ENCODE measurements around the gene COQ9.
"Not testable (repeated sequence)": the region's sequence is repeated elsewhere in the genome, so short reads cannot be mapped to it uniquely, and the experiment has no call there.

Gene COQ9

GRCh38 chr16:57427307-57427706, 20.0 kb upstream of the COQ9 start:
- DNase-seq = peak; percentile 51

DNA sequence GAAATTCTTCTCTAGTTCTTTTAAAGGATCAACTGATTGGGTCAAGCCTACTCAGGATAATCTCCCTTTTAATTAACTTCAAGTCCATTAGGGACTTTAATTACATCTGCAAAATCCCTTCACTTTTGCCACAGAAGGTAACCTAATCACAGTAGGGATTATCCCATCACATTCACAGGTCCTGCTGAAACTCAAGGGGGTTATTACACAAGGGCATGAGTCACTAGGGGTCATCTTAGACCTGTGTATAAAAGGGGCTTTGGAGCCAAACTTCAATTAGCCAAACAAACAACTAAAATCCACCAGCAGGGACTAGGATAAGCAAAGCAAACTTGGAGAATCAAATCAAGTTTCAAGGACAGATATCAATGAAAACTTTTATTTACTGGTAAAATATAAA, 19.5 kb upstream of the COQ9 start:
- DNase-seq = no peak

- no peak for DNase-seq
Measured at GRCh38 chr16:57430955-57431354, 16.3 kb upstream of the COQ9 start.

DNA sequence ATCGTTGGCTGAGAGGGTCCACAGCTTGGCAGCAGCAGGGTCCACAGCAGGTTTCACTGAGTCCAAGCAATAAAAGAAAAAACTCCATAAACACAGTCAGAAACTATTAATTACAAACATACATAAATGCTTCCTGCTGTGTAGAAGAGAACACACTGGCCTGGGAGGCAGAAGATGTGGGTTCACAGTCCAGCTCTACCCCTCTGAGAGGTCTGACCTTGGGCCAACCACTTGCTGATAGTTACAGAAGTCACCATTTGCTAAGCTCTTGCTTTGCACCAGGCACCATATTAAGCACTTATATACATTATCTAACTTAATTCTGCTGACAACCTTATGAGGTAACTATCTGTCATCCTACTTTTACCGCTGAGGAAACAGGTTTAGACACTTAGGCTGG, 14.8 kb upstream of the COQ9 start:
- no peak for DNase-seq

DNA sequence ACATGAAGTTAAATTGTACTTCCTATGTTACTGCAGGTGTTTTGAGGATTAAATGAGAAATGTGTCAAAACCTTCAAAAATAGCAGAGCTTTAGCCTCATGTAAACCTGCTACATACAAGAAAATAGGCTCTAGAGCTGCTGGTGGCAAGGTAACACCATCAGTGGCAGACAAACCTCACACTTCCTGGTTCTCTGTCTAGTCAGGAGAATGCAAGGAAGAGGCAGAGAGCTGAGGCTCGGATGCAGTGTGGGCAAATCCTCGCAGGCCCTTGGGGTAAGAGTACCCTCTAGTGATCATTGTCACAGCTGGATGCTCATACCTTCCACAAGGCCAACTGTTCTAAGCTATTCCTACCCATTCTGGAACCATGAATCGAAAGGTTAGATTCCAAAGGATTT, 14.3 kb upstream of the COQ9 start:
- DNase-seq = no peak

- no peak for DNase-seq
Measured at GRCh38 chr16:57434003-57434402, 13.3 kb upstream of the COQ9 start.

DNA sequence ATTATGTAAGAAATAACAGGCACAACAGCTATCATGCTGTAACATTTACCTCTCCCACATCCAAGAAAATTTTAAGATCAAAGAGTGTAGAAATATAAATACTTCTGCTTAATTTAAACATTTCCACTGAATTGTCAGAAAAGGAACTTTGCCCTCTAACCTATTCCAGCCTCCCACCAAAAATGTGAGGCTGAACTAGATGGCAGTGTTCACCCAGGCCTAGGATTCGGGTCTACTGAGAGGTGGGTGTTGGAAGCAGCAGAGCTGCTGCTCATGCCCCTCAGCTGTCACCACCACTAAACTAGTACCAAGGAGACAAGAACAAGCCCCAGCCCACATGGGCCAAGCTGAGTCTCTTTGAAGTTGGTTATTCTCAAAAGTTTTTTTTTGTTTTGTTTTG, 11.4 kb upstream of the COQ9 start:
- no peak for DNase-seq

GRCh38 chr16:57439947-57440346, 7.3 kb upstream of the COQ9 start:
- not testable (repeated sequence) for DNase-seq

DNA sequence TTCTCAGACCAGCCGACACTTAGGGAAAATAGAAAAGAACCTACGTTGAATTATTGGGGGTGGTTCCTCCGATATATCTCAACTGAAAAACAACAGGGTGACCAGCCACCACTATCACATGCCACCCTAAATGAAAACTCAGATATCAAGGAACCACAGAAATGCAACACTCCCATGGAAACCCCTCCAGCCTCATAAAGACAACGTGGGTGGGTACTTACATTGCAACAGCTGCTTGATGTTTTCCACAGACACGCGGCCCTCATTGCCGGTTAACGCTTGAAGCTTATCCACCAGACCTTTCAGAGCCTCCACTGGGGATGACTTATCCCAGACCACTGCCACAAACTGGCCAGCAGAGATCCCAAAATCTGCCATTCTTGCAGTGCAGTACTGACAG, 6.7 kb upstream of the COQ9 start:
- peak; percentile 62 for DNase-seq

GRCh38 chr16:57444711-57445110, 2.6 kb upstream of the COQ9 start:
- no peak for DNase-seq

DNA sequence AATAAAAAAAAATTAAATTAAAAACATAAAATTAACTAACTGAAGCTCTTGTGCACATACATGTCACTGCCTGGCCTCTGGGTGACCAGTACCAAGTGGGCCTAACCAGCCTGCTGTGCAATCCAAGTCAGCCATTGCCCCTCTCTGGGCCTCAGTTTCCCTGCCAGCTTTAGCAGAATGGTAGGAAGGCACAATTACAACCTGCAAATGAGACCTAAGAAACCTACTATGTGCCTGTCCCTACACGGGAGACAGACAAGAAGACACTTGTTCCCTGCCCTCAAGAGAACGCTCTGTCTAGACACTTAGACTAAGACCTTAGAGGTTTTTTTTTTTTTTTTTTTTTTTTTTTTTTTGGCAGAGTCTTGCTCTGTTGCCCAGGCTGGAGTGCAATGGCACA, 1.8 kb upstream of the COQ9 start:
- no peak for DNase-seq

DNA sequence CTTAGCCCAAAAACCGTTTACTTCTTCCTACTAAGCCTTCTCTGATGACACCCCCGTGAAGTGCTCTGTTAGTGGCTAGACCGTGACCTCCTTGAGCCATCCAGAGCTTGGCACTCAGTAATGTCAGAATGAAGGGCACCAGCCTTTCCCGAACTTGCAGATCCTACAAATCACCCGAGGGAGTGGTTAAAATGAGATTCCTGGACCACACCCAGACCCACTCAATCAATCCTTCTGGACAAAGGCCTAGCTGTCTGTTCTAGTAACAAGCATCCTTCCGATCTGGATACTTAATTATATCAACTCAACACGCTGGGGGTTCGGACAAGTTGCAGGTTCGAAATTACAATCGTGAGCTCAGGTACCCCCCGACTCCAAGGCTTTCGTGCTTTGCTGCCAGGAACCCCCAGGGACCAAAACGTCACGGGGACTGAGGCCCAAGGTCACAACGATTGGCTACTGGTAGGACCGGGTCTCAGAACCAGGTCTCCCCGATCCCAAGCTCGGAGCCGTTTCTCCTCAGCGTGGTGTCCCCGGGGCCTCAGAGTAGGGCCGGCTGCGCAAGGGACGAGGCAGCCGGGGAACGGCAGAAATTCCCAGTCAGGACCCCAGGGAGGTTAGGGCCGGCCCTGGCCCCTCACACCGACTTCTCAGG, 621 bp upstream of the COQ9 start:
- DNase-seq = peak; percentile 40

DNA sequence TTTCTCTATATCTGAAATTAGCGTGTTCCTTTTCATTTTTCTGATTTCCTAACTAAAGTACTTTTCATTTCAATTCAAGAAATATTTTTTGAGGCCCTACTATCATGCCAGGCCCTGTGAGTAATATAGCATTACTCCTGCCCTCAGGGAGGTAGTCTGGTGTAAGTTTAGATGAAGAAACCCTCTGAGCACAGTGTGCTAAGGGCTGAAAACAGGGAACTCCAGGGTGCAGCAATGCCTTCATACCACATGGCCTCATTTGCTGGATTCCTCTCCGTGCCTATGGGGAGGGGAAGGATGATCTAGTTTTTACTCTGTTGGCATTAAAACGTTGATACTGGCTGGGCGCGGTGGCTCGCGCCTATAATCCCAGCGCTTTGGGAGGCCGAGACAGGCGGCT, 4.7 kb downstream of the COQ9 start:
- DNase-seq = no peak

- DNase-seq = peak; percentile 85
Measured at GRCh38 chr16:57462209-57462977, 15.1 kb downstream of the COQ9 start, which contains the start of gene POLR2C. POLR2C (plus strand) TSS chr16:57462679; CDS start chr16:57462725, 46 bp downstream.

GRCh38 chr16:57462978-57463362, 15.7 kb downstream of the COQ9 start:
- no peak for DNase-seq

GRCh38 chr16:57464523-57464922, 17.2 kb downstream of the COQ9 start:
- no peak for DNase-seq

DNA sequence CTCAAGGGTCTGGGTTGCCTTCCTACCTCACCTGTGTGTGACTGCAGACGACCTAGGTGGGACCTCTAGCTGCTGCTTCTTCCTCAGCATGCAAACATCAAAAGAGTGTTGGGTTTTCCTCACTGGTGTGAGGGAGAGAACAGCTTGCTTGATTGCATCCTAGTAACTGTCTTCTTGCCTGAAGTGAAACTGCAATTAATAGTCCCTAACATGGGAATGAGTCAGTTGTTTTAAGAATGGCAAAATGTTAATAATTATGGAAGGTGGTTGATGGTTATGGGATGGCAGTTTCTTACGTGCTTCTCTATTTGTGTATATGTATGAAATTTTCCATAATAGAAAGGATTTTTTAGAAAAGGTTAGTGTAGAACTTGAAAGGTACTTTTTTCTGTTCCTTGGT, 21.1 kb downstream of the COQ9 start:
- DNase-seq = no peak

- DNase-seq = no peak
Measured at GRCh38 chr16:57469046-57469445, 21.8 kb downstream of the COQ9 start.

GRCh38 chr16:57469917-57470470, 22.7 kb downstream of the COQ9 start:
- peak; percentile 20 for DNase-seq

DNA sequence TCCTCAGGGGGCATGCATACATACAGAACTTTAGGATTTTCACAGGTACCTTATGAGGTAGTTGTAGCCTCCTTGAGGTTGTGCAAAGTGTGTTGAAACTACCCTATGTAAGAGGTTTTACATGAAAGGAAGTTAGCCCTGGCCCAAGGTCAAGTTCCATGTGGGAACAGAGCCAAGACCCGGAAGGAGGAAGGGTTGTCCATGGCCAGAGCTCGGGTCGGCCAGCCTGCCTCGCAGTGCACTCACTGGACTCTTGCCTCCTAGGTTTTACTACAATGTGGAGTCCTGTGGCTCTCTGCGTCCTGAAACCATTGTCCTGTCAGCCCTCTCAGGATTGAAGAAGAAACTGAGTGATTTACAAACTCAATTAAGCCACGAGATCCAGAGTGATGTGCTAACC, 23.4 kb downstream of the COQ9 start:
- no peak for DNase-seq

GRCh38 chr16:57471209-57471608, 23.9 kb downstream of the COQ9 start:
- no peak for DNase-seq

- DNase-seq = no peak
Measured at GRCh38 chr16:57471852-57472664, 24.8 kb downstream of the COQ9 start.

- no peak for DNase-seq
Measured at GRCh38 chr16:57472665-57473060, 25.4 kb downstream of the COQ9 start.

Data from hematopoietic multipotent progenitor cell treated with erythropoietin and hydrocortisone succinate and interleukin-3 and kit ligand, for 8 days (in vitro differentiated cells).